Pancreas (tissue), 10 donors: ENCODE measurements around the gene DIP2C. TPM values are rescaled to one million over a fixed set of nuclear protein-coding genes. Genes with fewer than 3 reads are reported as not detected.

Experiments
- ATAC-seq, 4 donors: fragments of 200-7000 bp; cut with Tn5 transposase; one replicate each; pipeline versions ENCODE4 v1.8.0 to v1.9.1; 2020; ENCODE audit warnings: mild to moderate bottlenecking in 4 of 4, moderate library complexity in 4 of 4
- DNase-seq, 6 donors: peaks; one replicate each; pipeline ENCODE4 v3.0.0-alpha.2; 2020
- FAIRE-seq: peaks from 2 replicates; lab custom pipeline; 2012; peaks lifted over from hg19 to GRCh38; lab: Jason Lieb, UNC
- H3K27ac ChIP-seq, 4 donors: fragments of 200-600 bp; sonication (generic); 1 replicate in 3 of 4; 2 replicates in 1 of 4; pipeline versions ENCODE4 v1.5.0 to v1.8.0; 2020
- H3K27me3 ChIP-seq, 4 donors: fragments of 200-600 bp; one replicate each; pipeline ENCODE4 v1.8.0; 2021
- H3K36me3 ChIP-seq, 3 donors: fragments of 200-600 bp; sonication (generic) in 1 of 3; one replicate each; pipeline versions ENCODE4 v1.5.0 to v1.8.0; 2020 to 2021
- H3K4me1 ChIP-seq, 3 donors: fragments of 200-600 bp; one replicate each; pipeline ENCODE4 v1.8.0; 2021
- H3K4me3 ChIP-seq, 4 donors: fragments of 200-600 bp; sonication (generic) in 2 of 4; one replicate each; pipeline versions ENCODE4 v1.5.0 to v1.8.0; 2020 to 2021
- H3K9me3 ChIP-seq, 4 donors: fragments of 200-600 bp; one replicate each; pipeline ENCODE4 v1.8.0; 2021
- CTCF ChIP-seq, 4 donors: fragments of 200-600 bp; sonication (generic) in 3 of 4; IDR thresholded peaks; one replicate each; pipeline versions ENCODE4 v1.5.0 to v1.8.0; 2021; ENCODE audit warnings: antibody characterized with exemption in 4 of 4
- WGBS, 2 donors: extraction: QIAGEN DNeasy Blood & Tissue Kit; methylation state at CpG; one replicate each; pipeline ENCODE4 v1.1.7; 2013; 5-methylcytosine and 5-hydroxymethylcytosine counted together
- intact Hi-C, 3 donors: fragments of 100-400 bp; cut with DNase I; formaldehyde crosslinking; loops; one replicate each; pipeline versions ENCODE4 v1.11.1 to v1.14.2; 2022
- polyA plus RNA-seq, 2 donors: library from polyadenylated mRNA; stranded (reverse); fragments of 200-250 nt; gene quantifications; one replicate each; pipeline ENCODE4 v1.2.3, GENCODE V29; 2013
- total RNA-seq, 6 donors: library from RNA; stranded (reverse); fragmentation: NEBNext Ultra II Directional in 4 of 6; extraction: Animal tissue kit (Norgen Biotek cat#: 25700) in 4 of 6; gene quantifications; one replicate each; pipeline versions ENCODE4 v1.2.1 to v1.2.4, GENCODE V29; 2021 to 2023
- donor health status: healthy with polysubstance abuse.
- donor health status: DM: no; HTN: no; CAD: no; lungs with moderate emphysema.
- donor health status: DM: no; HTN: no; CAD: no.
- donor health status: control.
- donor health status: control.
- donor health status: Bipolar disorder and iron deficiency.
- donor health status: DM: yes; HTN: yes; CAD: no.
- donor health status: DM: no; HTN: no; CAD: no.
- donor health status: DM: no; HTN: no; CAD: no.
- donor health status: DM: yes; HTN: yes; CAD: no.

DIP2C gene
- total and polyA plus RNA-seq, 8 donors = 4.3 to 11.8 (median 7.3) TPM

GRCh38 chr10:248307-248706 is 441.2 kb downstream of the DIP2C start:
- 92 to 95% methylated on average over 15 of the region's 15 CpGs for WGBS, 2 donors
- FAIRE-seq (no peak), ATAC-seq (no peak), DNase-seq (no peak)
- Histone ChIP-seq H3K27ac (no peak overlapping the region), H3K36me3 (peaks cover 0 to 38% (median 30%) of the 10 kb centered on the region in 3 donors), H3K4me3 (no peak overlapping the region), H3K9me3 (no peaks in the 10 kb centered on the region), H3K4me1 (no peaks in the 10 kb centered on the region), H3K27me3 (no peaks in the 10 kb centered on the region)
- no peak for TF ChIP-seq CTCF (IDR thresholded peaks at IDR 0.05)
- intact Hi-C loops = no loop called here

GRCh38 chr10:247480-247879 is 442.0 kb downstream of the DIP2C start:
- DNase-seq (no peak), ATAC-seq (no peak), FAIRE-seq (no peak)
- H3K4me3 ChIP-seq = no peak overlapping the region
- intact Hi-C loops = no loop called here
- peaks cover 0 to 42% (median 30%) of the 10 kb centered on the region in 3 donors for H3K36me3 ChIP-seq
- no peaks in the 10 kb centered on the region for H3K27me3 ChIP-seq
- 94 to 96% methylated on average over 4 of the region's 4 CpGs for WGBS, 2 donors
- H3K27ac ChIP-seq = no peak overlapping the region
- no peaks in the 10 kb centered on the region for H3K4me1 ChIP-seq
- TF ChIP-seq CTCF (IDR thresholded peaks at IDR 0.05) = no peak
- H3K9me3 ChIP-seq = no peaks in the 10 kb centered on the region

- intact Hi-C loops = no loop called here
- DNase-seq (no peak), ATAC-seq (no peak), FAIRE-seq (no peak)
- Histone ChIP-seq H3K4me1 (no peaks in the 10 kb centered on the region), H3K4me3 (no peak overlapping the region), H3K9me3 (no peaks in the 10 kb centered on the region), H3K36me3 (peaks cover 0 to 50% (median 28%) of the 10 kb centered on the region in 3 donors), H3K27me3 (no peaks in the 10 kb centered on the region), H3K27ac (no peak overlapping the region)
- no peak for TF ChIP-seq CTCF (IDR thresholded peaks at IDR 0.05)
- 92 to 93% methylated on average over 9 of the region's 9 CpGs for WGBS, 2 donors
These were observed 443.0 kb downstream of the DIP2C start for GRCh38 chr10:246431-246830.

- Histone ChIP-seq H3K27ac (no peak overlapping the region), H3K4me3 (no peak overlapping the region), H3K9me3 (no peaks in the 10 kb centered on the region), H3K4me1 (no peaks in the 10 kb centered on the region), H3K36me3 (peaks cover 0 to 50% (median 32%) of the 10 kb centered on the region in 3 donors), H3K27me3 (no peaks in the 10 kb centered on the region)
- no peak for TF ChIP-seq CTCF (IDR thresholded peaks at IDR 0.05)
- no peak for ATAC-seq
- no peak for DNase-seq
- intact Hi-C loops = no loop called here
- 91 to 95% methylated on average over 7 of the region's 7 CpGs for WGBS, 2 donors
- FAIRE-seq = no peak
These were observed 445.2 kb downstream of the DIP2C start for GRCh38 chr10:244227-244626.

- intact Hi-C loops = no loop called here
- ATAC-seq = no peak
- no peak overlapping the region for H3K4me3 ChIP-seq
- H3K27me3 ChIP-seq = no peaks in the 10 kb centered on the region
- no peak for FAIRE-seq
- no peaks in the 10 kb centered on the region for H3K4me1 ChIP-seq
- H3K9me3 ChIP-seq = no peaks in the 10 kb centered on the region
- 82 to 87% methylated on average over 9 of the region's 9 CpGs for WGBS, 2 donors
- peaks cover 0 to 34% (median 18%) of the 10 kb centered on the region in 3 donors for H3K36me3 ChIP-seq
- no peak for TF ChIP-seq CTCF (IDR thresholded peaks at IDR 0.05)
- DNase-seq = no peak
- H3K27ac ChIP-seq = no peak overlapping the region
These were observed 447.4 kb downstream of the DIP2C start for GRCh38 chr10:241966-242643.
